Liver (tissue), 9 donors: Measurements from ENCODE around the gene TRNAU1AP. TPM values are rescaled to one million over a fixed set of nuclear protein-coding genes. Genes with fewer than 3 reads are reported as not detected.
"Not testable (repeated sequence)": the region's sequence is repeated elsewhere in the genome, so short reads cannot be mapped to it uniquely, and the experiment has no call there.

ENCODE experiments used
- DNase-seq: peaks from one replicate; pipeline ENCODE4 v3.0.0-alpha.2; 2017; ENCODE audit warnings: low spot score
- H3K27ac ChIP-seq, 2 donors: one replicate each; pipeline ENCODE4 v1.7.0; 2013; ENCODE audit warnings: inconsistent platforms in 2 of 2, low read length in 2 of 2, control low read depth in 1 of 2, low read depth in 1 of 2, mild to moderate bottlenecking in 1 of 2
- H3K27me3 ChIP-seq, 4 donors: one replicate each; pipeline versions ENCODE4 v1.6.1 to v1.7.0; 2013; ENCODE audit warnings: low read length in 3 of 4, inconsistent platforms in 1 of 4, mild to moderate bottlenecking in 1 of 4, moderate library complexity in 1 of 4; ENCODE audit not compliant: control insufficient read depth in 4 of 4, insufficient read depth in 4 of 4
- H3K36me3 ChIP-seq, 4 donors: one replicate each; pipeline versions ENCODE4 v1.6.1 to v1.7.0; 2013; ENCODE audit warnings: low read length in 3 of 4, mild to moderate bottlenecking in 3 of 4, low read depth in 1 of 4, moderate library complexity in 1 of 4; ENCODE audit not compliant: control insufficient read depth in 4 of 4, insufficient read depth in 3 of 4
- H3K4me1 ChIP-seq, 4 donors: one replicate each; pipeline versions ENCODE4 v1.6.1 to v1.7.0; 2013; ENCODE audit warnings: low read length in 3 of 4, mild to moderate bottlenecking in 3 of 4, moderate library complexity in 1 of 4; ENCODE audit not compliant: control insufficient read depth in 4 of 4, insufficient read depth in 4 of 4
- H3K4me3 ChIP-seq, 3 donors: one replicate each; pipeline versions ENCODE4 v1.6.1 to v1.7.0; 2013; ENCODE audit warnings: low read length in 3 of 3, control low read depth in 1 of 3, low read depth in 1 of 3, mild to moderate bottlenecking in 1 of 3
- H3K9ac ChIP-seq, 2 donors: one replicate each; pipeline ENCODE4 v1.7.0; 2013; ENCODE audit warnings: low read length in 2 of 2, mild to moderate bottlenecking in 2 of 2, moderate library complexity in 2 of 2, control low read depth in 1 of 2, low read depth in 1 of 2
- H3K9me3 ChIP-seq, 4 donors: one replicate each; pipeline versions ENCODE4 v1.6.1 to v1.7.0; 2013; ENCODE audit warnings: low read length in 3 of 4; ENCODE audit not compliant: control insufficient read depth in 4 of 4
- ATF3 ChIP-seq: IDR thresholded peaks from 2 replicates; pipeline ENCODE4 v1.6.1; 2016; ENCODE audit warnings: antibody characterized with exemption
- CTCF ChIP-seq: fragments of 150-350 bp; IDR thresholded peaks from 2 replicates; pipeline ENCODE4 v1.5.1; 2017; ENCODE audit warnings: improper control_type of control experiment, low read depth, low read length; ENCODE audit not compliant: missing input control
- EGR1 ChIP-seq, 2 donors: IDR thresholded peaks; 2 replicates each; pipeline ENCODE4 v1.6.1; 2016 to 2018; ENCODE audit warnings: antibody characterized with exemption in 2 of 2, low read depth in 2 of 2
- FOXA1 ChIP-seq: IDR thresholded peaks from 2 replicates; pipeline ENCODE4 v1.6.1; 2016; ENCODE audit warnings: antibody characterized with exemption
- FOXA2 ChIP-seq: IDR thresholded peaks from 2 replicates; pipeline ENCODE4 v1.6.1; 2016; ENCODE audit warnings: antibody characterized with exemption
- GABPA ChIP-seq, 2 donors: IDR thresholded peaks in 1 of 2; conservative IDR thresholded peaks in 1 of 2; 2 replicates each; pipeline ENCODE4 v1.6.1; 2016; ENCODE audit warnings: antibody characterized with exemption in 2 of 2, mild to moderate bottlenecking in 1 of 2, moderate library complexity in 1 of 2
- HNF4A ChIP-seq, 2 donors: conservative IDR thresholded peaks; 2 replicates each; pipeline ENCODE4 v1.6.1; 2016; ENCODE audit warnings: antibody characterized with exemption in 2 of 2, mild to moderate bottlenecking in 2 of 2
- HNF4G ChIP-seq: IDR thresholded peaks from 2 replicates; pipeline ENCODE4 v1.6.1; 2016; ENCODE audit warnings: antibody characterized with exemption
- JUND ChIP-seq, 2 donors: IDR thresholded peaks; 2 replicates each; pipeline ENCODE4 v1.6.1; 2016; ENCODE audit warnings: antibody characterized with exemption in 2 of 2
- NR2F2 ChIP-seq: IDR thresholded peaks from 2 replicates; pipeline ENCODE4 v1.6.1; 2016; ENCODE audit warnings: antibody characterized with exemption
- RAD21 ChIP-seq, 2 donors: IDR thresholded peaks; 2 replicates each; pipeline ENCODE4 v1.6.1; 2016; ENCODE audit warnings: antibody characterized with exemption in 2 of 2, mild to moderate bottlenecking in 2 of 2
- REST ChIP-seq: IDR thresholded peaks from 2 replicates; pipeline ENCODE4 v1.6.1; 2016; ENCODE audit warnings: antibody characterized with exemption, mild to moderate bottlenecking
- RXRA ChIP-seq, 2 donors: IDR thresholded peaks; 2 replicates each; pipeline ENCODE4 v1.6.1; 2017 to 2018; ENCODE audit warnings: antibody characterized with exemption in 2 of 2, mild to moderate bottlenecking in 1 of 2
- SP1 ChIP-seq: IDR thresholded peaks from 2 replicates; pipeline ENCODE4 v1.6.1; 2018; ENCODE audit warnings: antibody characterized with exemption, mild to moderate bottlenecking
- YY1 ChIP-seq: IDR thresholded peaks from 2 replicates; pipeline ENCODE4 v1.6.1; 2016; ENCODE audit warnings: antibody characterized with exemption, mild to moderate bottlenecking
- ZBTB33 ChIP-seq: IDR thresholded peaks from 2 replicates; pipeline ENCODE4 v1.6.1; 2016; ENCODE audit warnings: antibody characterized with exemption
- WGBS: extraction: QIAGEN DNeasy Blood & Tissue Kit; methylation state at CpG from one replicate; pipeline ENCODE4 v1.1.7; 2013; 5-methylcytosine and 5-hydroxymethylcytosine counted together
- polyA plus RNA-seq, 2 donors: library from polyadenylated mRNA; stranded (reverse) in 1 of 2; unstranded in 1 of 2; fragments of 200-250 nt in 1 of 2; fragments of >200 nt in 1 of 2; fragmentation: Nextera tagmentation in 1 of 2; extraction: Ambion mirVana in 1 of 2; gene quantifications; one replicate each; pipeline versions ENCODE4 v1.2.1 to v1.2.3, GENCODE V29; 2013 to 2015
- total RNA-seq, 2 donors: library from RNA; depleted of rRNA; stranded (reverse); fragments of >200 nt; gene quantifications; one replicate each; pipeline ENCODE4 v1.2.3, GENCODE V29; 2014
- donor health status: healthy.
- donor health status: healthy.
- donor health status: healthy.
- donor health status: healthy.
- donor health status: healthy.

The TRNAU1AP gene
- total and polyA plus RNA-seq, 4 donors, result 5.6 to 12.0 (median 8.8) TPM

GRCh38 chr1:28519946-28520725, 32.7 kb upstream of the TRNAU1AP start:
- WGBS, result 90% methylated on average over 10 of the region's 10 CpGs
- no peak overlapping the region for H3K27ac ChIP-seq
- TF ChIP-seq JUND (IDR thresholded peaks at IDR 0.05) (no peak), ATF3 (no peak), FOXA2 (no peak), HNF4G (no peak), ZBTB33 (no peak)
- H3K36me3 ChIP-seq, result no peaks in the 10 kb centered on the region
- peaks cover 4 to 16% (median 11%) of the 10 kb centered on the region in 4 donors for H3K4me1 ChIP-seq
- no peak overlapping the region for H3K4me3 ChIP-seq
- no peaks in the 10 kb centered on the region for H3K27me3 ChIP-seq
- no peaks in the 10 kb centered on the region for H3K9me3 ChIP-seq
- H3K9ac ChIP-seq, result no peak overlapping the region
- DNase-seq, result no peak

- DNase-seq, H3K27ac ChIP-seq, H3K27me3 ChIP-seq, H3K9me3 ChIP-seq, H3K36me3 ChIP-seq, H3K4me3 ChIP-seq, H3K9ac ChIP-seq: not testable (repeated sequence)
- 97% methylated on average over 12 of the region's 12 CpGs for WGBS
- H3K4me1 ChIP-seq, result peaks cover 4 to 16% (median 11%) of the 10 kb centered on the region in 4 donors
Observed at GRCh38 chr1:28520796-28521195, 32.1 kb upstream of the TRNAU1AP start.

- Histone ChIP-seq H3K9me3 (no peaks in the 10 kb centered on the region), H3K36me3 (no peaks in the 10 kb centered on the region), H3K4me1 (peaks cover 4 to 16% (median 11%) of the 10 kb centered on the region in 4 donors), H3K9ac (no peak overlapping the region), H3K4me3 (no peak overlapping the region), H3K27me3 (no peaks in the 10 kb centered on the region), H3K27ac (no peak overlapping the region)
- DNase-seq, result no peak
- WGBS, result 92% methylated on average over 6 of the region's 6 CpGs
- no peak for TF ChIP-seq YY1
- TF ChIP-seq GABPA (IDR thresholded peaks at IDR 0.05 in 1 of 2, conservative IDR thresholded peaks at IDR 0.05 in 1 of 2), result no peak
- TF ChIP-seq ZBTB33, result no peak
- no peak for TF ChIP-seq ATF3
- TF ChIP-seq SP1, result no peak
- TF ChIP-seq HNF4G, result no peak
- no peak for TF ChIP-seq RAD21 (IDR thresholded peaks at IDR 0.05)
- TF ChIP-seq HNF4A (conservative IDR thresholded peaks at IDR 0.05), result no peak
- no peak for TF ChIP-seq CTCF
- TF ChIP-seq RXRA (IDR thresholded peaks at IDR 0.05), result no peak
- TF ChIP-seq FOXA2, result no peak
- TF ChIP-seq REST, result no peak
- no peak for TF ChIP-seq FOXA1
- TF ChIP-seq NR2F2, result no peak
- TF ChIP-seq EGR1 (IDR thresholded peaks at IDR 0.05; ENCODE audit: low read depth in 2 of 2), result no peak
- no peak for TF ChIP-seq JUND (IDR thresholded peaks at IDR 0.05)
Observed at GRCh38 chr1:28521502-28522164, 31.3 kb upstream of the TRNAU1AP start.
